HCT116 (cell line): Measurements from ENCODE around the gene AGK. TPM values are rescaled to one million over a fixed set of nuclear protein-coding genes. Genes with fewer than 3 reads are reported as not detected.

Experiments
- ATAC-seq: fragments of 200-7000 bp; cut with Tn5 transposase; 2 replicates; pipeline ENCODE4 v1.9.1; 2020; ENCODE audit warnings: mild to moderate bottlenecking, moderate library complexity
- BruUV-seq: library from RNA; stranded (reverse); fragments of 400-500 nt; replicated peaks from 2 replicates; lab custom pipeline; 2021; lab: Mats Ljungman, UMichigan
- CTCF ChIA-PET: fragments of 300-600 bp; sonication (Branson Sonifier 250); formaldehyde crosslinking; loops from one replicate; lab custom pipeline; 2021; ENCODE audit warnings: antibody characterized with exemption; lab: Charles Lee
- POLR2A ChIA-PET: fragments of 300-600, 350-600 bp; sonication (Branson Sonifier 250); formaldehyde crosslinking; loops from one replicate; lab custom pipeline; 2021; ENCODE audit warnings: antibody characterized with exemption; lab: Charles Lee
- RAD21 ChIA-PET, 2 experiments: fragments of 300-600 bp; sonication (Branson Sonifier 250); formaldehyde crosslinking; loops; one replicate each; lab custom pipeline; 2023; ENCODE audit warnings: low total read pairs in 2 of 2; ENCODE audit not compliant: uncharacterized antibody in 2 of 2, unreplicated experiment in 2 of 2, low non-redundant PET in 1 of 2; lab: Charles Lee
- DNase-seq: peaks from one replicate; pipeline ENCODE4 v3.0.0-alpha.2; 2010; ENCODE audit warnings: low read depth, low spot score
- H2AFZ ChIP-seq: fragments of 200-600 bp; shearing (Covaris generic), sonication (generic); 2 replicates; pipeline ENCODE4 v1.6.1; 2017; ENCODE audit warnings: low read depth, mixed run types, mixed read lengths, antibody characterized with exemption, low read length; ENCODE audit not compliant: poor library complexity, severe bottlenecking
- H3K27ac ChIP-seq: 2 replicates; pipeline ENCODE4 v1.5.1; 2012; ENCODE audit warnings: low read depth, low read length
- H3K27me3 ChIP-seq: fragments of 200-600 bp; sonication (generic); 2 replicates; pipeline ENCODE4 v1.6.1; 2016; ENCODE audit warnings: mixed run types, low read length, mixed read lengths; ENCODE audit not compliant: insufficient read depth
- H3K36me3 ChIP-seq, 2 experiments: fragments of 200-500 bp in 1 of 2; fragments of 200-600 bp in 1 of 2; sonication (Bioruptor generic) in 1 of 2; sonication (generic) in 1 of 2; 2 replicates each; pipeline versions ENCODE4 v1.5.1 to v1.6.1; 2014 to 2016; ENCODE audit warnings: low read length in 2 of 2, inconsistent platforms in 1 of 2, mixed read lengths in 1 of 2, mixed run types in 1 of 2; ENCODE audit not compliant: insufficient read depth in 2 of 2, control insufficient read depth in 1 of 2
- H3K4me1 ChIP-seq, 2 experiments: fragments of 200-600 bp in 1 of 2; sonication (generic) in 1 of 2; 2 replicates each; pipeline versions ENCODE4 v1.5.1 to v1.6.1; 2012 to 2017; ENCODE audit warnings: low read length in 2 of 2, inconsistent platforms in 1 of 2, mild to moderate bottlenecking in 1 of 2, mixed read lengths in 1 of 2, mixed run types in 1 of 2, moderate library complexity in 1 of 2; ENCODE audit not compliant: insufficient read depth in 2 of 2, control insufficient read depth in 1 of 2
- H3K4me2 ChIP-seq: fragments of 200-600 bp; sonication (generic); 2 replicates; pipeline ENCODE4 v1.6.1; 2017; ENCODE audit warnings: mixed run types, low read length, mixed read lengths
- H3K4me3 ChIP-seq, 2 experiments: fragments of 200-600 bp in 1 of 2; sonication (generic) in 1 of 2; replicated peaks in 1 of 2; 2 replicates each; pipeline ENCODE4 v1.5.1; 2011 to 2016; ENCODE audit warnings: low read length in 2 of 2, control low read depth in 1 of 2, low read depth in 1 of 2, mild to moderate bottlenecking in 1 of 2, mixed read lengths in 1 of 2, mixed run types in 1 of 2
- H3K79me2 ChIP-seq: fragments of 200-600 bp; sonication (generic); 2 replicates; pipeline ENCODE4 v1.6.1; 2017; ENCODE audit warnings: mild to moderate bottlenecking, mixed run types, low read length, moderate library complexity, mixed read lengths; ENCODE audit not compliant: insufficient read depth
- H3K9ac ChIP-seq: fragments of 200-600 bp; sonication (generic); 2 replicates; pipeline ENCODE4 v1.6.1; 2016; ENCODE audit warnings: low read length, mixed read lengths
- H3K9me2 ChIP-seq: fragments of 200-600 bp; sonication (generic), shearing (Covaris generic); 2 replicates; pipeline ENCODE4 v1.6.1; 2017; ENCODE audit warnings: mixed run types, mild to moderate bottlenecking, moderate library complexity; ENCODE audit not compliant: insufficient read depth
- H3K9me3 ChIP-seq, 2 experiments: fragments of 200-500 bp in 1 of 2; fragments of 200-600 bp in 1 of 2; sonication (Bioruptor generic) in 1 of 2; sonication (generic) in 1 of 2; 2 replicates each; pipeline ENCODE4 v1.6.1; 2014 to 2017; ENCODE audit warnings: low read length in 2 of 2, mixed read lengths in 2 of 2, inconsistent platforms in 1 of 2, low read depth in 1 of 2, mild to moderate bottlenecking in 1 of 2, mixed run types in 1 of 2, moderate library complexity in 1 of 2; ENCODE audit not compliant: control insufficient read depth in 1 of 2, insufficient read depth in 1 of 2
- H4K20me1 ChIP-seq: fragments of 200-600 bp; sonication (generic), shearing (Covaris generic); 2 replicates; pipeline ENCODE4 v1.6.1; 2017; ENCODE audit warnings: mixed run types, mild to moderate bottlenecking, moderate library complexity; ENCODE audit not compliant: insufficient read depth
- CEBPB ChIP-seq: IDR thresholded peaks from 2 replicates; pipeline ENCODE4 v1.6.1; 2012; ENCODE audit warnings: low read depth
- CTCF ChIP-seq, 3 experiments: fragments of 200-600 bp in 1 of 3; sonication (generic) in 1 of 3; IDR thresholded peaks in 2 of 3; conservative IDR thresholded peaks in 1 of 3; 2 replicates each; pipeline ENCODE4 v1.5.1; 2012 to 2017; ENCODE audit warnings: low read depth in 2 of 3, low read length in 2 of 3, antibody characterized with exemption in 1 of 3, borderline replicate concordance in 1 of 3, control low read depth in 1 of 3, mild to moderate bottlenecking in 1 of 3, mixed read lengths in 1 of 3, mixed run types in 1 of 3, moderate library complexity in 1 of 3; ENCODE audit not compliant: insufficient read depth in 1 of 3
- EGR1 ChIP-seq: IDR thresholded peaks from 2 replicates; pipeline ENCODE4 v1.6.1; 2012; ENCODE audit warnings: low read depth
- EZH2phosphoT487 ChIP-seq: fragments of 200-600 bp; IDR thresholded peaks from 2 replicates; pipeline ENCODE4 v1.6.1; 2018; ENCODE audit warnings: antibody characterized with exemption, borderline replicate concordance
- FOSL1 ChIP-seq: IDR thresholded peaks from 2 replicates; pipeline ENCODE4 v1.6.1; 2012; ENCODE audit warnings: low read depth
- POLR2AphosphoS5 ChIP-seq: IDR thresholded peaks from 2 replicates; pipeline ENCODE4 v1.6.1; 2011; ENCODE audit warnings: mild to moderate bottlenecking, low read depth, low read length, moderate library complexity
- SP1 ChIP-seq: IDR thresholded peaks from 2 replicates; pipeline ENCODE4 v1.6.1; 2012; ENCODE audit warnings: low read depth
- SRF ChIP-seq: IDR thresholded peaks from 2 replicates; pipeline ENCODE4 v1.6.1; 2012; ENCODE audit warnings: low read depth
- TCF7L2 ChIP-seq: IDR thresholded peaks from 2 replicates; pipeline ENCODE4 v1.7.0; 2011; ENCODE audit warnings: borderline replicate concordance, inconsistent platforms; ENCODE audit not compliant: insufficient read depth, insufficient read length; ENCODE audit errors: extremely low read depth
- YY1 ChIP-seq: IDR thresholded peaks from 2 replicates; pipeline ENCODE4 v1.6.1; 2011; ENCODE audit warnings: low read length, low read depth, moderate library complexity, mild to moderate bottlenecking; ENCODE audit not compliant: insufficient replicate concordance; ENCODE audit errors: extremely low read depth
- ZBTB33 ChIP-seq: IDR thresholded peaks from 2 replicates; pipeline ENCODE4 v1.6.1; 2011; ENCODE audit warnings: mild to moderate bottlenecking, low read length, moderate library complexity; ENCODE audit not compliant: insufficient replicate concordance; ENCODE audit errors: extremely low read depth
- intact Hi-C: fragments of 100-400 bp; cut with micrococcal nuclease; formaldehyde crosslinking; loops from 2 replicates; pipeline ENCODE4 v1.10.0; 2022
- total RNA-seq: library from RNA; stranded (reverse); gene quantifications from one replicate; pipeline ENCODE4 v1.2.1, GENCODE V29; 2021; ENCODE audit not compliant: unreplicated experiment
- TF ChIP-seq, protein P1 (sequence below): IDR thresholded peaks from 2 replicates; pipeline ENCODE4 v1.6.1; 2012

Gene AGK
- total RNA-seq, 1 experiment from 2014 or later = 36.3 TPM

GRCh38 chr7:141513720-141514119 lies 37.5 kb upstream of the AGK start:
- no peak for ATAC-seq
- Histone ChIP-seq H3K4me3 (no peak overlapping the region), H3K79me2 (no peaks in the 10 kb centered on the region), H3K27me3 (peaks cover 23% of the 10 kb centered on the region; the same call in 1 of the 2 replicates), H3K9me2 (no peaks in the 10 kb centered on the region), H2AFZ (no peak overlapping the region), H3K4me2 (no peak overlapping the region), H3K27ac (no peak overlapping the region), H4K20me1 (no peaks in the 10 kb centered on the region), H3K9me3 (no peaks in the 10 kb centered on the region), H3K9ac (no peak overlapping the region), H3K4me1 (no peaks in the 10 kb centered on the region), H3K36me3 (no peaks in the 10 kb centered on the region)
- CTCF ChIA-PET = no interaction called here
- RAD21 ChIA-PET = no interaction called here
- intact Hi-C loops = no loop called here
- BruUV-seq = no TSS peak
- POLR2A ChIA-PET = no interaction called here
- TF ChIP-seq EZH2phosphoT487 (no peak), CEBPB (no peak), EGR1 (no peak), FOSL1 (no peak)
- no peak for DNase-seq

GRCh38 chr7:141515941-141516340 lies 35.3 kb upstream of the AGK start:
- Histone ChIP-seq H3K36me3 (no peaks in the 10 kb centered on the region), H3K4me1 (no peaks in the 10 kb centered on the region), H4K20me1 (no peaks in the 10 kb centered on the region), H3K9ac (no peak overlapping the region), H3K79me2 (no peaks in the 10 kb centered on the region), H3K9me3 (no peaks in the 10 kb centered on the region), H3K9me2 (no peaks in the 10 kb centered on the region), H3K4me3 (no peak overlapping the region), H3K27ac (no peak overlapping the region), H2AFZ (no peak overlapping the region), H3K27me3 (peaks cover 20% of the 10 kb centered on the region; the same call in 1 of the 2 replicates), H3K4me2 (no peak overlapping the region)
- ChIA-PET POLR2A (no interaction called here), RAD21 (interaction anchor here in 1 of 2 experiments (0.8 kb wide), 1 partner anchor 18 kb away, joined by 5 read pairs; no protein-coding TSS in a partner anchor), CTCF (no interaction called here)
- no peak for ATAC-seq
- no peak for DNase-seq
- intact Hi-C loops = no loop called here
- BruUV-seq = no TSS peak
- TF ChIP-seq SRF (no peak), TCF7L2 (no peak), YY1 (no peak), SP1 (no peak), POLR2AphosphoS5 (no peak), CEBPB (no peak), CTCF (IDR thresholded peaks at IDR 0.05 in 2 of 3, conservative IDR thresholded peaks at IDR 0.05 in 1 of 3; ENCODE audit: borderline replicate concordance in 1 of 3, insufficient read depth in 1 of 3, low read depth in 2 of 3, low read length in 2 of 3) (no peak), FOSL1 (no peak), ZBTB33 (no peak), EZH2phosphoT487 (no peak)
- TF ChIP-seq, protein P1, sequence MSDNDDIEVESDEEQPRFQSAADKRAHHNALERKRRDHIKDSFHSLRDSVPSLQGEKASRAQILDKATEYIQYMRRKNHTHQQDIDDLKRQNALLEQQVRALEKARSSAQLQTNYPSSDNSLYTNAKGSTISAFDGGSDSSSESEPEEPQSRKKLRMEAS = no peak
